SK-N-SH treated with all-trans-retinoic acid at 6 μM for 48 hours (cell line): Measurements from ENCODE around the gene ZFAND2B.

Experiments
- ATAC-seq: fragments of 200-7000 bp; cut with Tn5 transposase; 3 replicates; pipeline ENCODE4 v1.9.1; 2020; ENCODE audit warnings: mild to moderate bottlenecking, moderate library complexity
- ARNTL ChIP-seq: fragments of 450-650 bp; formaldehyde crosslinking; IDR thresholded peaks from 2 replicates; pipeline ENCODE4 v1.5.0; 2020; ENCODE audit warnings: low read depth, mild to moderate bottlenecking, moderate library complexity, borderline replicate concordance
- ESRRG ChIP-seq: fragments of 250-450 bp; sonication (Bioruptor Pico); IDR thresholded peaks from 2 replicates; pipeline ENCODE4 v1.6.1; 2021; ENCODE audit warnings: mild to moderate bottlenecking
- GLIS3 ChIP-seq: fragments of 250-450 bp; sonication (Bioruptor Pico); IDR thresholded peaks from 2 replicates; pipeline ENCODE4 v1.5.0; 2020; ENCODE audit warnings: mild to moderate bottlenecking, moderate library complexity
- ISL1 ChIP-seq: fragments of 250-450 bp; sonication (Bioruptor Pico); IDR thresholded peaks from 2 replicates; pipeline ENCODE4 v2.1.2; 2022; ENCODE audit warnings: mild to moderate bottlenecking, moderate library complexity
- OSR1 ChIP-seq: fragments of 250-450 bp; sonication (Bioruptor Pico); IDR thresholded peaks from 2 replicates; pipeline ENCODE4 v1.8.0; 2022; ENCODE audit warnings: moderate library complexity, mild to moderate bottlenecking, inconsistent platforms
- PPARA ChIP-seq: fragments of 250-450 bp; sonication (Bioruptor Pico); IDR thresholded peaks from 2 replicates; pipeline ENCODE4 v1.5.0; 2020; ENCODE audit warnings: mild to moderate bottlenecking, borderline replicate concordance
- RARB ChIP-seq: fragments of 250-450 bp; sonication (Bioruptor Pico); IDR thresholded peaks from 2 replicates; pipeline ENCODE4 v1.8.0; 2021; ENCODE audit warnings: mild to moderate bottlenecking, moderate library complexity
- SNAI2 ChIP-seq: fragments of 250-450 bp; sonication (Bioruptor Pico); IDR thresholded peaks from 2 replicates; pipeline ENCODE4 v1.5.0; 2020; ENCODE audit warnings: mild to moderate bottlenecking, moderate library complexity
- TOX ChIP-seq: fragments of 250-450 bp; sonication (Bioruptor Pico); IDR thresholded peaks from 2 replicates; pipeline ENCODE4 v1.8.0; 2021; ENCODE audit warnings: mild to moderate bottlenecking, moderate library complexity, borderline replicate concordance
- ZFP3 ChIP-seq: fragments of 250-450 bp; sonication (Bioruptor Pico); IDR thresholded peaks from 2 replicates; pipeline ENCODE4 v1.5.0; 2020; ENCODE audit warnings: mild to moderate bottlenecking, moderate library complexity
- ZFP30 ChIP-seq: fragments of 450-650 bp; formaldehyde crosslinking; IDR thresholded peaks from 2 replicates; pipeline ENCODE4 v1.5.0; 2022; ENCODE audit warnings: mild to moderate bottlenecking, moderate library complexity
- ZNF565 ChIP-seq: fragments of 450-650 bp; formaldehyde crosslinking; conservative IDR thresholded peaks from 2 replicates; pipeline ENCODE4 v1.5.0; 2020; ENCODE audit warnings: low read depth, mild to moderate bottlenecking, moderate library complexity
- ZNF70 ChIP-seq: fragments of 450-650 bp; formaldehyde crosslinking; IDR thresholded peaks from 2 replicates; pipeline ENCODE4 v1.5.0; 2020; ENCODE audit warnings: mild to moderate bottlenecking, moderate library complexity
- ZNF8 ChIP-seq: fragments of 450-650 bp; formaldehyde crosslinking; IDR thresholded peaks from 2 replicates; pipeline ENCODE4 v1.5.0; 2020; ENCODE audit warnings: mild to moderate bottlenecking, moderate library complexity
- TF ChIP-seq, protein P1 (sequence below): fragments of 250-450 bp; sonication (Bioruptor Pico); IDR thresholded peaks from 2 replicates; pipeline ENCODE4 v1.5.1; 2021; ENCODE audit warnings: mild to moderate bottlenecking, moderate library complexity
- TF ChIP-seq, protein P2 (sequence below): fragments of 250-450 bp; sonication (Bioruptor Pico); IDR thresholded peaks from 2 replicates; pipeline ENCODE4 v1.5.0; 2020; ENCODE audit warnings: mild to moderate bottlenecking, moderate library complexity
- TF ChIP-seq, protein P3 (sequence below): fragments of 250-450 bp; sonication (Bioruptor Pico); IDR thresholded peaks from 2 replicates; pipeline ENCODE4 v1.8.0; 2021; ENCODE audit warnings: low read depth, mild to moderate bottlenecking, moderate library complexity, borderline replicate concordance
- TF ChIP-seq, protein P4 (sequence below): fragments of 250-450 bp; sonication (Bioruptor Pico); IDR thresholded peaks from 2 replicates; pipeline ENCODE4 v1.5.1; 2020; ENCODE audit warnings: low read depth, mild to moderate bottlenecking, moderate library complexity
- TF ChIP-seq, protein P5 (sequence below): fragments of 250-450 bp; sonication (Bioruptor Pico); IDR thresholded peaks from 2 replicates; pipeline ENCODE4 v1.8.0; 2020; ENCODE audit warnings: mild to moderate bottlenecking, moderate library complexity, borderline replicate concordance

ZFAND2B gene

DNA sequence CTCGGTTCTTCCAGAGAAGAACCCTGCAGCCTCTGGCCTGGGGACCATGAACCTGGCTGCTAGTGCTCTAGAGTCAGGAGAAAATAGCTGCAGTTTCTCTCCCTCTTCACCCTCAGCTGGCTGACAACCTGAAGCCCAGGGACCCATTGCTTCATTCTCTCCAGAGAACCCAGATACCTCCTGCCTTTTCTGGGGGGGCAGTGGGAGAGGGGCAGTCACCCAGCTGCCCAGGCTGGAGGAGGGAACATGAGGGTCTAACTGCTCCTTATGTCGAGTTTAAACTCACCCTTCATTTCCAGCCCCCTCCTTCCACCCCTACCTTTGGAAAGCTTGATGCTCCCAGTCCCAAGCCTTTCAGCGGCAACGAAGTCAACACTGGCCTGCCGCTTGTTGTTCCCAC lies 7.6 kb upstream of the ZFAND2B start:
- no peak for ATAC-seq
- TF ChIP-seq, protein P1, sequence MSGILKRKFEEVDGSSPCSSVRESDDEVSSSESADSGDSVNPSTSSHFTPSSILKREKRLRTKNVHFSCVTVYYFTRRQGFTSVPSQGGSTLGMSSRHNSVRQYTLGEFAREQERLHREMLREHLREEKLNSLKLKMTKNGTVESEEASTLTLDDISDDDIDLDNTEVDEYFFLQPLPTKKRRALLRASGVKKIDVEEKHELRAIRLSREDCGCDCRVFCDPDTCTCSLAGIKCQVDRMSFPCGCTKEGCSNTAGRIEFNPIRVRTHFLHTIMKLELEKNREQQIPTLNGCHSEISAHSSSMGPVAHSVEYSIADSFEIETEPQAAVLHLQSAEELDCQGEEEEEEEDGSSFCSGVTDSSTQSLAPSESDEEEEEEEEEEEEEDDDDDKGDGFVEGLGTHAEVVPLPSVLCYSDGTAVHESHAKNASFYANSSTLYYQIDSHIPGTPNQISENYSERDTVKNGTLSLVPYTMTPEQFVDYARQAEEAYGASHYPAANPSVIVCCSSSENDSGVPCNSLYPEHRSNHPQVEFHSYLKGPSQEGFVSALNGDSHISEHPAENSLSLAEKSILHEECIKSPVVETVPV: no peak
- TF ChIP-seq ARNTL: no peak
- no peak for TF ChIP-seq RARB
- TF ChIP-seq ZNF70 (CRISPR knock-in tag): no peak
- TF ChIP-seq, protein P2, sequence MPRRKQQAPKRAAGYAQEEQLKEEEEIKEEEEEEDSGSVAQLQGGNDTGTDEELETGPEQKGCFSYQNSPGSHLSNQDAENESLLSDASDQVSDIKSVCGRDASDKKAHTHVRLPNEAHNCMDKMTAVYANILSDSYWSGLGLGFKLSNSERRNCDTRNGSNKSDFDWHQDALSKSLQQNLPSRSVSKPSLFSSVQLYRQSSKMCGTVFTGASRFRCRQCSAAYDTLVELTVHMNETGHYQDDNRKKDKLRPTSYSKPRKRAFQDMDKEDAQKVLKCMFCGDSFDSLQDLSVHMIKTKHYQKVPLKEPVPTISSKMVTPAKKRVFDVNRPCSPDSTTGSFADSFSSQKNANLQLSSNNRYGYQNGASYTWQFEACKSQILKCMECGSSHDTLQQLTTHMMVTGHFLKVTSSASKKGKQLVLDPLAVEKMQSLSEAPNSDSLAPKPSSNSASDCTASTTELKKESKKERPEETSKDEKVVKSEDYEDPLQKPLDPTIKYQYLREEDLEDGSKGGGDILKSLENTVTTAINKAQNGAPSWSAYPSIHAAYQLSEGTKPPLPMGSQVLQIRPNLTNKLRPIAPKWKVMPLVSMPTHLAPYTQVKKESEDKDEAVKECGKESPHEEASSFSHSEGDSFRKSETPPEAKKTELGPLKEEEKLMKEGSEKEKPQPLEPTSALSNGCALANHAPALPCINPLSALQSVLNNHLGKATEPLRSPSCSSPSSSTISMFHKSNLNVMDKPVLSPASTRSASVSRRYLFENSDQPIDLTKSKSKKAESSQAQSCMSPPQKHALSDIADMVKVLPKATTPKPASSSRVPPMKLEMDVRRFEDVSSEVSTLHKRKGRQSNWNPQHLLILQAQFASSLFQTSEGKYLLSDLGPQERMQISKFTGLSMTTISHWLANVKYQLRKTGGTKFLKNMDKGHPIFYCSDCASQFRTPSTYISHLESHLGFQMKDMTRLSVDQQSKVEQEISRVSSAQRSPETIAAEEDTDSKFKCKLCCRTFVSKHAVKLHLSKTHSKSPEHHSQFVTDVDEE (CRISPR knock-in tag): no peak
- TF ChIP-seq SNAI2 (CRISPR knock-in tag): no peak
- TF ChIP-seq, protein P3, sequence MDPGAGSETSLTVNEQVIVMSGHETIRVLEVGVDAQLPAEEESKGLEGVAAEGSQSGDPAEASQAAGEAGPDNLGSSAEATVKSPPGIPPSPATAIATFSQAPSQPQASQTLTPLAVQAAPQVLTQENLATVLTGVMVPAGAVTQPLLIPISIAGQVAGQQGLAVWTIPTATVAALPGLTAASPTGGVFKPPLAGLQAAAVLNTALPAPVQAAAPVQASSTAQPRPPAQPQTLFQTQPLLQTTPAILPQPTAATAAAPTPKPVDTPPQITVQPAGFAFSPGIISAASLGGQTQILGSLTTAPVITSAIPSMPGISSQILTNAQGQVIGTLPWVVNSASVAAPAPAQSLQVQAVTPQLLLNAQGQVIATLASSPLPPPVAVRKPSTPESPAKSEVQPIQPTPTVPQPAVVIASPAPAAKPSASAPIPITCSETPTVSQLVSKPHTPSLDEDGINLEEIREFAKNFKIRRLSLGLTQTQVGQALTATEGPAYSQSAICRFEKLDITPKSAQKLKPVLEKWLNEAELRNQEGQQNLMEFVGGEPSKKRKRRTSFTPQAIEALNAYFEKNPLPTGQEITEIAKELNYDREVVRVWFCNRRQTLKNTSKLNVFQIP (CRISPR knock-in tag): no peak
- TF ChIP-seq, protein P4, sequence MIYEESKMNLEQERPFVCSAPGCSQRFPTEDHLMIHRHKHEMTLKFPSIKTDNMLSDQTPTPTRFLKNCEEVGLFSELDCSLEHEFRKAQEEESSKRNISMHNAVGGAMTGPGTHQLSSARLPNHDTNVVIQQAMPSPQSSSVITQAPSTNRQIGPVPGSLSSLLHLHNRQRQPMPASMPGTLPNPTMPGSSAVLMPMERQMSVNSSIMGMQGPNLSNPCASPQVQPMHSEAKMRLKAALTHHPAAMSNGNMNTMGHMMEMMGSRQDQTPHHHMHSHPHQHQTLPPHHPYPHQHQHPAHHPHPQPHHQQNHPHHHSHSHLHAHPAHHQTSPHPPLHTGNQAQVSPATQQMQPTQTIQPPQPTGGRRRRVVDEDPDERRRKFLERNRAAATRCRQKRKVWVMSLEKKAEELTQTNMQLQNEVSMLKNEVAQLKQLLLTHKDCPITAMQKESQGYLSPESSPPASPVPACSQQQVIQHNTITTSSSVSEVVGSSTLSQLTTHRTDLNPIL (CRISPR knock-in tag): no peak
- TF ChIP-seq TOX: no peak
- TF ChIP-seq ESRRG (CRISPR knock-in tag): no peak
- TF ChIP-seq ZNF8 (CRISPR knock-in tag): no peak
- no peak for TF ChIP-seq GLIS3 (CRISPR knock-in tag)
- TF ChIP-seq, protein P5, sequence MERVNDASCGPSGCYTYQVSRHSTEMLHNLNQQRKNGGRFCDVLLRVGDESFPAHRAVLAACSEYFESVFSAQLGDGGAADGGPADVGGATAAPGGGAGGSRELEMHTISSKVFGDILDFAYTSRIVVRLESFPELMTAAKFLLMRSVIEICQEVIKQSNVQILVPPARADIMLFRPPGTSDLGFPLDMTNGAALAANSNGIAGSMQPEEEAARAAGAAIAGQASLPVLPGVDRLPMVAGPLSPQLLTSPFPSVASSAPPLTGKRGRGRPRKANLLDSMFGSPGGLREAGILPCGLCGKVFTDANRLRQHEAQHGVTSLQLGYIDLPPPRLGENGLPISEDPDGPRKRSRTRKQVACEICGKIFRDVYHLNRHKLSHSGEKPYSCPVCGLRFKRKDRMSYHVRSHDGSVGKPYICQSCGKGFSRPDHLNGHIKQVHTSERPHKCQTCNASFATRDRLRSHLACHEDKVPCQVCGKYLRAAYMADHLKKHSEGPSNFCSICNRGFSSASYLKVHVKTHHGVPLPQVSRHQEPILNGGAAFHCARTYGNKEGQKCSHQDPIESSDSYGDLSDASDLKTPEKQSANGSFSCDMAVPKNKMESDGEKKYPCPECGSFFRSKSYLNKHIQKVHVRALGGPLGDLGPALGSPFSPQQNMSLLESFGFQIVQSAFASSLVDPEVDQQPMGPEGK (CRISPR knock-in tag): no peak
- TF ChIP-seq ZFP30 (CRISPR knock-in tag): no peak
- no peak for TF ChIP-seq OSR1 (CRISPR knock-in tag)
- no peak for TF ChIP-seq ISL1 (CRISPR knock-in tag)
- TF ChIP-seq ZFP3 (CRISPR knock-in tag): no peak
- TF ChIP-seq PPARA: no peak

DNA sequence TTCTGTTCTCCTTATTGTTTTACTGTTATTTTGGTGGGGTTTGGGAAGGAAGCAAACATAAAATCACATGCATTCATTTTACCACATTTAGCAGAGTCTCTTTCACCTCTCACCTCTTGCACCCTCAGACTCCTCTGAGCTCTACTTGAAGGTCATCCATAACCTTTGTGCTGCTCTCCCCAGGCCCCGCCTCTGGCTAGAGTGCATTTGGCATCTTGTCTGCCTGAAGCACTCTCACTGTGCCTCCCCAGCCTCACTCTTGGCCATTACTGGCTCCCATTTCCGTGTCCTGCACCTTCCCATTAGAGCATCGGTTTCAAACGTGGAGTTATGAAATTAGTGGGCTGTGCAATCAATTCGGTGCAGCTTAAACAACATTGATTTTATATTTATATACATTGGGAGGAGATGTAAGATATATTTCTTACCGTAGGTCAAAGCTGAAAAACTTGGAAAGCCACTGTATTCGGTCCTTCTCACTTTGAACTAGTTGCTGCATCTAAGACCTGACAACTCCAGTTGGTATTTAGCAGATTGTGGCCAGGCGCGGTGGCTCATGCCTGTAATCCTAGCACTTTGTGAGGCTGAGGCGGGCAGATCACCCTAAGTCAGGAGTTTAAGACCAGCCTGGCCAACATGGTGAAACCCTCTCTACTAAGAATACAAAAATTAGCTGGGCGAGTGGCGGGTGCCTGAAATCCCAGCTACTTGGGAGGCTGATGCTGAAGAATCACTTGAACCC lies 6.9 kb upstream of the ZFAND2B start:
- ATAC-seq: no peak
- TF ChIP-seq SNAI2 (CRISPR knock-in tag) (no peak), OSR1 (CRISPR knock-in tag) (no peak), ZNF565 (CRISPR knock-in tag) (no peak), TOX (no peak), GLIS3 (CRISPR knock-in tag) (no peak), ARNTL (no peak), ZNF8 (CRISPR knock-in tag) (no peak), ZFP30 (CRISPR knock-in tag) (no peak), ESRRG (CRISPR knock-in tag) (no peak), PPARA (no peak), RARB (no peak)
- TF ChIP-seq, protein P3 (CRISPR knock-in tag): no peak
- TF ChIP-seq, protein P2 (CRISPR knock-in tag): no peak
- TF ChIP-seq, protein P5 (CRISPR knock-in tag): no peak
- TF ChIP-seq, protein P4 (CRISPR knock-in tag): no peak
